RWPE2 (cell line): ENCODE measurements around the gene PRR5L.

Experiments
- ATAC-seq: fragments of 200-7000 bp; cut with Tn5 transposase; 3 replicates; pipeline ENCODE4 v1.9.1; 2021; ENCODE audit warnings: low read depth
- DNase-seq: peaks from one replicate; pipeline ENCODE4 v3.0.0-alpha.2; 2020; ENCODE audit warnings: low spot score
- H3K27ac ChIP-seq: fragments of 450-650 bp; 2 replicates; pipeline ENCODE4 v1.5.1; 2017; ENCODE audit warnings: mild to moderate bottlenecking; ENCODE audit not compliant: poor library complexity, severe bottlenecking
- H3K27me3 ChIP-seq: fragments of 250-450 bp; sonication (Bioruptor Pico); 2 replicates; pipeline ENCODE4 v1.5.1; 2021; ENCODE audit warnings: mild to moderate bottlenecking, moderate library complexity; ENCODE audit not compliant: insufficient read depth, poor library complexity, severe bottlenecking
- H3K36me3 ChIP-seq: fragments of 250-450 bp; sonication (Bioruptor Pico); 2 replicates; pipeline ENCODE4 v1.5.1; 2020; ENCODE audit warnings: low read depth, mild to moderate bottlenecking, moderate library complexity
- H3K4me1 ChIP-seq: fragments of 250-450 bp; sonication (Bioruptor Pico); 2 replicates; pipeline ENCODE4 v1.5.1; 2021; ENCODE audit warnings: mild to moderate bottlenecking, moderate library complexity; ENCODE audit not compliant: insufficient read depth, poor library complexity, severe bottlenecking
- H3K4me3 ChIP-seq: fragments of 250-450 bp; sonication (Bioruptor Pico); 2 replicates; pipeline ENCODE4 v1.5.1; 2021; ENCODE audit warnings: mild to moderate bottlenecking, moderate library complexity; ENCODE audit not compliant: severe bottlenecking
- H3K9me3 ChIP-seq: fragments of 250-450 bp; sonication (Bioruptor Pico); 2 replicates; pipeline ENCODE4 v1.5.1; 2021; ENCODE audit warnings: mild to moderate bottlenecking, moderate library complexity; ENCODE audit not compliant: severe bottlenecking
- TF ChIP-seq, protein P1 (sequence below): fragments of 450-650 bp; IDR thresholded peaks from one replicate; pipeline ENCODE4 v1.5.1; 2017; ENCODE audit warnings: mild to moderate bottlenecking, moderate library complexity; ENCODE audit not compliant: poor library complexity, severe bottlenecking

Gene PRR5L

DNA sequence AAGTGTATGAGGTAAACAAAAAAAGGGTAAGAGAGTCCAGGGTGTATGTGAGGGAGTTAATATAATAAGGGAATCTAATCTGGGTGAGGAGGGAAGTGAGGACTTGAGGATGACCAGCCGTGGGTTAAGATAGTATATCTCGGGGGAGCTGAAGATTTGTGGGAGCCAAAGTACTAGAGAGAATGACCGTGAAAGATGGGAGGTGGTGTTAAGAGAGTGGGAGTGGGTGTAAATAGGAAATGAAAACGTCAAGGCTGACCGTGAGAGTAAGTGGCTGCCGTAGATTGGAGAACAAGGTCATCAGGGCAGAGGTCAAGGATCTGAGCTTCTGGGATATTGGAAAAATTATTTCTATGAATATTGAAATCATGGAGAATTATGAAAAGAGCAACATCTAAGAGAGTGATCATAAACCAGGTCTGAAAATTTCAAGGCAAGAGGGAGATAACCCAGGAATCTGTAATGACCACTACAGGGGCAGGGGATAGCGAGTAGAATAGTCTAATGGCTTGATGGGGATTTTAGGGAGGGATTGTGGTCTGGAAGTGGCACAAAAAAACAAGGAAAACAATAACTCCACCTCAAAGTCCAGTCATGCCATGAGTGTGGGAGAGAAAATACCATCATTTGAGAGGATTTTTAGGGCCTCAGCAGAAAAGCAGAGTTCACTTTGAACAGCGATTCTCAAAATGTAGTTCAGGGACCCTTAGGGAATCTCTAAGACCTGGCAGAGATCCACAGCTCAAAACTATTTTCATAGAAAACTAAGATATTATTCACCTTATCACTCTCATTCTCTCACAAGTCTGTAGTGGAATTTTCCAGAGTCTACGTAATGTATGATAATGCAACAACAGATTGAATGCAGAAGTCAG is 72.0 kb downstream of the PRR5L start:
- H3K27me3 ChIP-seq = no peaks in the 10 kb centered on the region
- H3K9me3 ChIP-seq = no peaks in the 10 kb centered on the region
- peaks cover 32% of the 10 kb centered on the region for H3K4me1 ChIP-seq
- DNase-seq = no peak
- TF ChIP-seq, protein P1, sequence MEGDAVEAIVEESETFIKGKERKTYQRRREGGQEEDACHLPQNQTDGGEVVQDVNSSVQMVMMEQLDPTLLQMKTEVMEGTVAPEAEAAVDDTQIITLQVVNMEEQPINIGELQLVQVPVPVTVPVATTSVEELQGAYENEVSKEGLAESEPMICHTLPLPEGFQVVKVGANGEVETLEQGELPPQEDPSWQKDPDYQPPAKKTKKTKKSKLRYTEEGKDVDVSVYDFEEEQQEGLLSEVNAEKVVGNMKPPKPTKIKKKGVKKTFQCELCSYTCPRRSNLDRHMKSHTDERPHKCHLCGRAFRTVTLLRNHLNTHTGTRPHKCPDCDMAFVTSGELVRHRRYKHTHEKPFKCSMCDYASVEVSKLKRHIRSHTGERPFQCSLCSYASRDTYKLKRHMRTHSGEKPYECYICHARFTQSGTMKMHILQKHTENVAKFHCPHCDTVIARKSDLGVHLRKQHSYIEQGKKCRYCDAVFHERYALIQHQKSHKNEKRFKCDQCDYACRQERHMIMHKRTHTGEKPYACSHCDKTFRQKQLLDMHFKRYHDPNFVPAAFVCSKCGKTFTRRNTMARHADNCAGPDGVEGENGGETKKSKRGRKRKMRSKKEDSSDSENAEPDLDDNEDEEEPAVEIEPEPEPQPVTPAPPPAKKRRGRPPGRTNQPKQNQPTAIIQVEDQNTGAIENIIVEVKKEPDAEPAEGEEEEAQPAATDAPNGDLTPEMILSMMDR = no peak
- no peak overlapping the region for H3K4me3 ChIP-seq
- H3K36me3 ChIP-seq = no peaks in the 10 kb centered on the region
- no peak overlapping the region for H3K27ac ChIP-seq
- ATAC-seq = no peak

DNA sequence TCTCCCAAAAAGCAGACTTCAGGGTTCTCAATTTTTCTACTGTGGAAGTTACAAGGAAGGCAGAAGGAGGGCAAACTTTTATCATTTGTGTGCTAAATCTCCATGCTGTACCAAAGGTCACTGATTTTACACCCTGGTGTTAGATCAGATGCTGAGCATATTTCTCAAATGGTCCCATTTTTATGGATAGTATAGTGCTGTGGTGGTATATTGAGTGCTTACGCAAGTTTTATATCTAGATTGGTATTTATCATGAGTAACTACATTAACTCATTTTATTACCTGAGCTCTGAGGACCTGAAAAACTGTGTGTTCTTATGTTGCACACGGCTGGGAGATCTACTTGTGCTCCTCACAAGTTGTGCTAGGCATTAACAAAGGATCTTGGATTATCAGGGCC is 75.1 kb downstream of the PRR5L start:
- Histone ChIP-seq H3K27ac (peak overlapping the region; percentile 58), H3K27me3 (no peaks in the 10 kb centered on the region), H3K9me3 (no peaks in the 10 kb centered on the region), H3K36me3 (no peaks in the 10 kb centered on the region), H3K4me1 (peaks cover 18% of the 10 kb centered on the region), H3K4me3 (no peak overlapping the region)
- ATAC-seq (no peak), DNase-seq (no peak)
- TF ChIP-seq, protein P1 = no peak

DNA sequence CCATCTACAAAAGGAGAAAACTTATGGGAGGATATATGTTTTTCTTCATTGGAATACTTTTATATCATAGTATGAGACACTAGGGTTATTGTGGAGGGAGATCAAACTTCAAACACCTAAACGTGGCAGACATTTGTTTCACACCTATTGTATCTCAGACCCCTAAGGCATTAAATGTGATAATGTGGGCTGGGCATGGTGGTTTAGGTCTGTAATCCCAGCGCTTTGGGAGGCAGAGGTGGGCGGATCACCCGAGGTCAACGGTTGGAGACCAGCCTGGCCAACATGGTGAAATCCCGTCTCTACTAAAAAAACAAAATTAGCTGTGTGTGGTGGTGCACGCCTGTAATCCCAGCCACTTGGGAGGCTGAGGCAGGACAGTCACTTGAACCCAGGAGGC is 75.5 kb downstream of the PRR5L start:
- H3K36me3 ChIP-seq = no peaks in the 10 kb centered on the region
- DNase-seq (no peak), ATAC-seq (no peak)
- TF ChIP-seq, protein P1 = no peak
- peaks cover 18% of the 10 kb centered on the region for H3K4me1 ChIP-seq
- H3K4me3 ChIP-seq = no peak overlapping the region
- no peaks in the 10 kb centered on the region for H3K9me3 ChIP-seq
- peak overlapping the region; percentile 58 for H3K27ac ChIP-seq
- no peaks in the 10 kb centered on the region for H3K27me3 ChIP-seq

GRCh38 chr11:36372101-36372771 is 76.1 kb downstream of the PRR5L start:
- TF ChIP-seq, protein P1 = no peak
- ATAC-seq (peak; percentile 66), DNase-seq (no peak)
- H3K27me3 ChIP-seq = no peaks in the 10 kb centered on the region
- H3K36me3 ChIP-seq = no peaks in the 10 kb centered on the region
- H3K27ac ChIP-seq = peak overlapping the region; percentile 58
- H3K9me3 ChIP-seq = no peaks in the 10 kb centered on the region
- H3K4me1 ChIP-seq = peaks cover 18% of the 10 kb centered on the region
- H3K4me3 ChIP-seq = no peak overlapping the region
